Epithelial cell of proximal tubule (primary cell): ENCODE measurements around the gene LDB2. TPM values are rescaled to one million over a fixed set of nuclear protein-coding genes. Genes with fewer than 3 reads are reported as not detected.

Experiments
- DNase-seq: peaks from one replicate; pipeline ENCODE4 v3.0.0-alpha.2; 2011; ENCODE audit warnings: low read depth
- H3K4me3 ChIP-seq: 2 replicates; pipeline ENCODE4 v1.5.1; 2011; ENCODE audit warnings: low read depth, mild to moderate bottlenecking, low read length
- total RNA-seq: library from RNA; depleted of rRNA; stranded (reverse); fragments of >200 nt; gene quantifications from 2 replicates; pipeline ENCODE4 v1.2.3, GENCODE V29; 2015
- TF ChIP-seq, protein P1 (sequence below): conservative IDR thresholded peaks from 2 replicates; pipeline ENCODE4 v1.5.1; 2012; ENCODE audit warnings: low read depth, mild to moderate bottlenecking, low read length

Gene LDB2
- total RNA-seq, 1 donor from 2014 or later: 0.75 TPM

DNA sequence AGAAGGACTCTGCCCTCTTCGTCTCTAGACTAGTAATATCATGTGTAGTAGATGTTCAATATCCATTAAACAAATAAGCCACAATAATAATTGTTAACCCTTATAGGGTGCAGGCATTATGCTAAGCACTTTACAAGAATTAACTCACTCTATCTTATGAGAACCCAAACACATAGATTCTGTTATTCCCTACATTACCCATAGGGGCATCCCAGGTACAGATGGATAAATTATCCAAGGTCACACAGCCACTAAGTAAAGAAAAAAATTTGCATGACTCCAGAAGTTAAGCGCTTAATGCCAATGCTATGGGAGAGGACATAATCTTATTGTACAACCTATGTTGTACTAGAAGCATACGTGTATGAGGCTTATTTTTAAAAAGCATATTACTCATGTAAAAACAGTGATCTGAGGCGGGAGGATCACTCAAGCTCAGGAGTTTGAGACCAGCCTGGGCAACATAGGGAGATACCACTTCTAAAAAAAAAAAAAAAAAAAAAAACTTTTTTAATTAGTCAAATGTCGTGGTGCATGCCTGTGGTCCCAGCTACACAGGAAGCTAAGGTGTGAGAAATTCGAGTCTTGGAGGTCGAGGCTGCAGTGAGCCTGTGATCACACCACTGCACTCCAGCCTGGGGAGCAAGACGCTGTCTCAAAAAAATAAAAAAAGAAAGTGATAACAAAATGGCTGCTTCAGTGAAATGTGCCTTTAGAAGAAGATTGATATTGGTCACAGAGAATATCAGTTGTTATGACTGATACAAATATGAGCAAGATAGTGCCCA lies 13.6 kb downstream of the LDB2 start:
- TF ChIP-seq, protein P1, sequence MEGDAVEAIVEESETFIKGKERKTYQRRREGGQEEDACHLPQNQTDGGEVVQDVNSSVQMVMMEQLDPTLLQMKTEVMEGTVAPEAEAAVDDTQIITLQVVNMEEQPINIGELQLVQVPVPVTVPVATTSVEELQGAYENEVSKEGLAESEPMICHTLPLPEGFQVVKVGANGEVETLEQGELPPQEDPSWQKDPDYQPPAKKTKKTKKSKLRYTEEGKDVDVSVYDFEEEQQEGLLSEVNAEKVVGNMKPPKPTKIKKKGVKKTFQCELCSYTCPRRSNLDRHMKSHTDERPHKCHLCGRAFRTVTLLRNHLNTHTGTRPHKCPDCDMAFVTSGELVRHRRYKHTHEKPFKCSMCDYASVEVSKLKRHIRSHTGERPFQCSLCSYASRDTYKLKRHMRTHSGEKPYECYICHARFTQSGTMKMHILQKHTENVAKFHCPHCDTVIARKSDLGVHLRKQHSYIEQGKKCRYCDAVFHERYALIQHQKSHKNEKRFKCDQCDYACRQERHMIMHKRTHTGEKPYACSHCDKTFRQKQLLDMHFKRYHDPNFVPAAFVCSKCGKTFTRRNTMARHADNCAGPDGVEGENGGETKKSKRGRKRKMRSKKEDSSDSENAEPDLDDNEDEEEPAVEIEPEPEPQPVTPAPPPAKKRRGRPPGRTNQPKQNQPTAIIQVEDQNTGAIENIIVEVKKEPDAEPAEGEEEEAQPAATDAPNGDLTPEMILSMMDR: peak; percentile 26
- no peak for DNase-seq
- no peak overlapping the region for H3K4me3 ChIP-seq

DNA sequence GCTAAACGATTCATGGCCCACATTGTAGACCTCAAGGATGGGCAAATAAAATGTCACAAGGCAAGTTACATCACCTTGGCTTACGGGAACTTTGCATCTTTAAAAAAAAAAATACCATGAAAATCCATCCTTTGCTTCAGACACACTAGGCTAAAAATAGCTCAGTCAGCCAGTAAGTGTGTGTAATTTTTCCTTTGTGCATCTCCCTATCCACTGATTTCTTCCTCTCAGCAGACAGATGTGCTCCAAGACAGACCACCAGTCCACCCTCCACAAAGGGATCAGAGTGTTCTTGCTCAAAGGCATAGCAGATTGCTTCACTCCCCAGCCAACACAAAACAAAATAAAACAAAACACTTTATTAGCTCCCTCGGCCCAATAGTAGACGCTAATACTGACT lies 14.6 kb downstream of the LDB2 start:
- H3K4me3 ChIP-seq: no peak overlapping the region
- no peak for DNase-seq
- TF ChIP-seq, protein P1: no peak

DNA sequence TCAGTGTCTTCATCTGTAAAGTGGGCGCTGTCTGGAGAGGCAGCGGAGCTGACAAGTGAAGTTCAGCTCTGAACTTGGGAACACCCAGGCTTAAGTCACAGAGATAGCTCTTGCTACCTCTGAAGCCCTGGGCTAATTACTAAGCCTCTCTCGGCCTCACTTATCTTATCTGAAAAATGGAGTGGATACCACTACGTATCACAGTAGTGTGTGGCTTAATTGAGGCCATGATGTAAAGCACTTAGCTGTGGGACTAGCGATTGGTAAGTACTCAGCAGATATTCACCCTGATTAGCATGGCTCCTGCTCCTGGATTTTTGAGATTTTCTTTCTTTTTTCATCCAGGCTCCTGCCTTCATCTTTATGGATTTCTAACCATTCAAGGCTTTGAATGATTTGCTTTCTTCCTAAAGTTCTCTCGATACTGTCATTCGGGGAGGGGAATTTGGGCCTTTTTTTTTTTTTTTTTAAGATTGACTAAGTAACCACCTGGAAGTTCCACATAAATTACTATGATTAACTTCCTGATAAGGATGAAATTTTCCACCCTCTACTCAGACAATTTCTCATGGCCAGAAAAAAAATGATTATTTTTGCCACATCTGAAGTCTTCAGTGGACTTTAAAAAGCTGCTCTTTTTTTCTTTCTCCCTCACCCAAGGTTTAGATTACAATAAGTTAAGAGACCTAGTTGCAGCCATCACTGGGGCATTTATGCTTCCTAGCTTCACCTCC lies 17.1 kb downstream of the LDB2 start:
- TF ChIP-seq, protein P1: no peak
- no peak overlapping the region for H3K4me3 ChIP-seq
- DNase-seq: no peak

DNA sequence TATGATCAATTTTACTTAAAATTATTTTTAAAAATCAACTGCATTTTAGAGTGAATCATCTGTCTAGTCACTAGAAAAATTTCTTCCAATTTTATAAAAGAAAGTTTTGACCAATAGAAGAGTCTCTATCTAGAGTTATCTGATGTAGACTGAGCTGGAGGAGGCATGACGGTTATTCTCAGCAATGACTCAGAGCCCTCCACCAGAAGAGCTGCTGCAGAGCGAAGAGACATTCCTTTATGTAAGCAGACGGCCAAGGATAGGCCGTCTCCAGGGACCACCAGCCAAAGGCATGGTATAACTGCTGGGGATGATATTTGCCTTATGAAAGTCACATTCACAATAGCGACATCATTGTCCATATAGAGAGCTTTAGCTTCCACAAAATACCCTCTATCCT lies 23.0 kb downstream of the LDB2 start:
- H3K4me3 ChIP-seq: no peak overlapping the region
- TF ChIP-seq, protein P1: no peak
- DNase-seq: no peak

DNA sequence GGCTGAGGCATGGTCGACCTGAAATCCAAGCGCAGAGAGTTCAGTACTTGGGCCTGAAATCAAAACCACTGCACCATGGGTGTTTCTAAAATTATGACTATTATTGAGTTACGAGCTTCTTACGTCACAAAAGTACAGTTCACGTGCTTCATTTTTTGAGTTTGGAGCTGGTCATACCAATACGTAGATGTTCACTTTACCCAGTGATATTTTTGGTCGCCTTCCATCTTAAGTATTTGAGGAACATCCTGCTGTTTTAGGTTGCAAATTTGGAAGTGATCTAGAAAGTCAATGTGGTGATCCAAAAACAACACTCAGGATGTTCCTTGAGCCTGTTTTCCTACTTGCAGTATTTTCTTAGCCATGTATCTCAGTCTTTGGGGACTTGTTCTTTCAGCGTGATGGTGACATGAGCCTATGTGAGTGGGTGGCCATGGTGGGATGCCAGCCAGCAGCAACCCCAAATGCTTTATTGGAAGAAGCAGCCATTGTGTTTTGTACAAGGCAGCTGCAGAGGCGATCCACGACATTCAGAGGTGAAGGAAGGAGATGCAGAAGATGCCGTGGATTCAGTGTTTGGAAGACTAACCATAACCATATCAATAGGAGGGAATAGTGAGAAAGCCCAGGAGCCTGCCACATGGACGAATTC lies 28.7 kb downstream of the LDB2 start:
- DNase-seq: no peak
- no peak overlapping the region for H3K4me3 ChIP-seq
- TF ChIP-seq, protein P1: no peak

DNA sequence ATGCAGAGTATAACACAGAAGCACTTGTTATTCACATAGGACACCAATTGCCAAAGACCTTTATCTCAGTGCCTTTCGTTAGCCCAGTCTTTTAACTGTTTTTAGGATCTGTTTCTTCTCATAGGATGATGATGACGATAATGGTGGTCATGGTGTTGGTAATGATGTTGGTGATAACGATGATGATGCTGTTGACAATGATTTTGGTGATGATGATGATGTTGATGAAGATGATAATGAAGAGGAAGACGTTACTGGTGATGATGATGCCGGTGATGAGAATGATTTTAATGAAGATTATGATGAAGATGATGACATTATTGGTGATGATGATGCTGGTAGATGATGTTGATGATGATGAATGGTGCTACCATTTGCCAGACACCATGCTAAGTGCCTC lies 29.8 kb downstream of the LDB2 start:
- TF ChIP-seq, protein P1: no peak
- DNase-seq: no peak
- H3K4me3 ChIP-seq: no peak overlapping the region
